WTC11 (cell line): ENCODE results near the gene CCL16. TPM values are rescaled to one million over a fixed set of nuclear protein-coding genes. Genes with fewer than 3 reads are reported as not detected.

Experiments
- ARID4B ChIP-seq: sonication (generic); formaldehyde crosslinking; IDR thresholded peaks from 2 replicates; pipeline ENCODE4 v1.8.0; 2023; ENCODE audit warnings: missing genetic modification reagents, mild to moderate bottlenecking, borderline replicate concordance
- ATF1 ChIP-seq: sonication (generic); formaldehyde crosslinking; IDR thresholded peaks from 2 replicates; pipeline ENCODE4 v1.8.1; 2023; ENCODE audit warnings: mild to moderate bottlenecking, moderate library complexity, missing genetic modification reagents
- ATF3 ChIP-seq: sonication (generic); formaldehyde crosslinking; conservative IDR thresholded peaks from 2 replicates; pipeline ENCODE4 v1.8.1; 2022; ENCODE audit warnings: mild to moderate bottlenecking, missing genetic modification reagents
- CDX4 ChIP-seq: fragments of 250-450 bp; sonication (Bioruptor Pico); IDR thresholded peaks from 2 replicates; pipeline ENCODE4 v1.9.0; 2021; ENCODE audit warnings: moderate library complexity, mild to moderate bottlenecking, inconsistent platforms, borderline replicate concordance
- ESRRA ChIP-seq: sonication (generic); formaldehyde crosslinking; IDR thresholded peaks from 2 replicates; pipeline ENCODE4 v1.8.1; 2022; ENCODE audit warnings: mild to moderate bottlenecking, missing genetic modification reagents, borderline replicate concordance
- HMGA2 ChIP-seq: fragments of 250-450 bp; sonication (Bioruptor Pico); IDR thresholded peaks from 2 replicates; pipeline ENCODE4 v1.4.0; 2021; ENCODE audit warnings: mild to moderate bottlenecking, moderate library complexity
- JAZF1 ChIP-seq: fragments of 250-450 bp; sonication (Bioruptor Pico); IDR thresholded peaks from 2 replicates; pipeline ENCODE4 v1.9.0; 2021; ENCODE audit warnings: moderate library complexity, mild to moderate bottlenecking, inconsistent platforms
- MXD4 ChIP-seq: fragments of 250-450 bp; sonication (Bioruptor Pico); IDR thresholded peaks from 2 replicates; pipeline ENCODE4 v1.8.0; 2021; ENCODE audit warnings: mild to moderate bottlenecking, moderate library complexity, borderline replicate concordance
- MYBL2 ChIP-seq: sonication (generic); formaldehyde crosslinking; IDR thresholded peaks from 2 replicates; pipeline ENCODE4 v1.8.1; 2023; ENCODE audit warnings: mild to moderate bottlenecking, moderate library complexity, missing genetic modification reagents
- NFYB ChIP-seq: sonication (generic); formaldehyde crosslinking; conservative IDR thresholded peaks from 2 replicates; pipeline ENCODE4 v1.8.0; 2022; ENCODE audit warnings: low read depth, missing genetic modification reagents
- NR3C1 ChIP-seq: sonication (generic); formaldehyde crosslinking; conservative IDR thresholded peaks from 2 replicates; pipeline ENCODE4 v1.8.1; 2023; ENCODE audit warnings: low read depth, mild to moderate bottlenecking, missing genetic modification reagents
- PREB ChIP-seq: sonication (generic); formaldehyde crosslinking; IDR thresholded peaks from 2 replicates; pipeline ENCODE4 v1.8.1; 2022; ENCODE audit warnings: mild to moderate bottlenecking, missing genetic modification reagents, moderate library complexity, borderline replicate concordance
- PRRX2 ChIP-seq: fragments of 250-450 bp; sonication (Bioruptor Pico); IDR thresholded peaks from 2 replicates; pipeline ENCODE4 v1.8.0; 2021; ENCODE audit warnings: mild to moderate bottlenecking
- SP1 ChIP-seq: sonication (generic); formaldehyde crosslinking; conservative IDR thresholded peaks from 2 replicates; pipeline ENCODE4 v1.8.1; 2022; ENCODE audit warnings: missing genetic modification reagents
- STAT6 ChIP-seq: sonication (generic); formaldehyde crosslinking; conservative IDR thresholded peaks from 2 replicates; pipeline ENCODE4 v1.8.1; 2023; ENCODE audit warnings: mild to moderate bottlenecking, low read depth, missing genetic modification reagents, moderate library complexity
- TEAD1 ChIP-seq: sonication (generic); formaldehyde crosslinking; IDR thresholded peaks from 2 replicates; pipeline ENCODE4 v1.8.0; 2022; ENCODE audit warnings: mild to moderate bottlenecking, missing genetic modification reagents
- TEAD4 ChIP-seq: sonication (generic); formaldehyde crosslinking; IDR thresholded peaks from 2 replicates; pipeline ENCODE4 v1.8.0; 2022; ENCODE audit warnings: mild to moderate bottlenecking, missing genetic modification reagents
- ZBTB21 ChIP-seq: sonication (generic); formaldehyde crosslinking; IDR thresholded peaks from 2 replicates; pipeline ENCODE4 v1.8.1; 2023; ENCODE audit warnings: mild to moderate bottlenecking, missing genetic modification reagents, borderline replicate concordance
- ZNF121 ChIP-seq: sonication (generic); formaldehyde crosslinking; IDR thresholded peaks from 2 replicates; pipeline ENCODE4 v1.8.0; 2023; ENCODE audit warnings: missing genetic modification reagents
- ZNF416 ChIP-seq: fragments of 250-450 bp; sonication (Bioruptor Pico); IDR thresholded peaks from 2 replicates; pipeline ENCODE4 v1.9.0; 2021; ENCODE audit warnings: mild to moderate bottlenecking, inconsistent platforms
- ZSCAN18 ChIP-seq: fragments of 250-450 bp; sonication (Bioruptor Pico); IDR thresholded peaks from 2 replicates; pipeline ENCODE4 v2.1.2; 2022; ENCODE audit warnings: mild to moderate bottlenecking, moderate library complexity
- total RNA-seq: library from RNA; stranded (reverse); gene quantifications from 3 replicates; pipeline ENCODE4 v1.2.3, GENCODE V29; 2021
- TF ChIP-seq, protein P1 (sequence below): sonication (generic); formaldehyde crosslinking; IDR thresholded peaks from 2 replicates; pipeline ENCODE4 v1.8.0; 2022; ENCODE audit warnings: mild to moderate bottlenecking, missing genetic modification reagents
- TF ChIP-seq, protein P2 (sequence below): sonication (generic); formaldehyde crosslinking; IDR thresholded peaks from 2 replicates; pipeline ENCODE4 v1.8.0; 2022; ENCODE audit warnings: mild to moderate bottlenecking, missing genetic modification reagents
- TF ChIP-seq, protein P3 (sequence below): sonication (generic); formaldehyde crosslinking; IDR thresholded peaks from 2 replicates; pipeline ENCODE4 v1.8.1; 2022; ENCODE audit warnings: low read depth, mild to moderate bottlenecking, moderate library complexity, missing genetic modification reagents, borderline replicate concordance

The CCL16 gene
- total RNA-seq, 1 experiment from 2014 or later: not detected

DNA sequence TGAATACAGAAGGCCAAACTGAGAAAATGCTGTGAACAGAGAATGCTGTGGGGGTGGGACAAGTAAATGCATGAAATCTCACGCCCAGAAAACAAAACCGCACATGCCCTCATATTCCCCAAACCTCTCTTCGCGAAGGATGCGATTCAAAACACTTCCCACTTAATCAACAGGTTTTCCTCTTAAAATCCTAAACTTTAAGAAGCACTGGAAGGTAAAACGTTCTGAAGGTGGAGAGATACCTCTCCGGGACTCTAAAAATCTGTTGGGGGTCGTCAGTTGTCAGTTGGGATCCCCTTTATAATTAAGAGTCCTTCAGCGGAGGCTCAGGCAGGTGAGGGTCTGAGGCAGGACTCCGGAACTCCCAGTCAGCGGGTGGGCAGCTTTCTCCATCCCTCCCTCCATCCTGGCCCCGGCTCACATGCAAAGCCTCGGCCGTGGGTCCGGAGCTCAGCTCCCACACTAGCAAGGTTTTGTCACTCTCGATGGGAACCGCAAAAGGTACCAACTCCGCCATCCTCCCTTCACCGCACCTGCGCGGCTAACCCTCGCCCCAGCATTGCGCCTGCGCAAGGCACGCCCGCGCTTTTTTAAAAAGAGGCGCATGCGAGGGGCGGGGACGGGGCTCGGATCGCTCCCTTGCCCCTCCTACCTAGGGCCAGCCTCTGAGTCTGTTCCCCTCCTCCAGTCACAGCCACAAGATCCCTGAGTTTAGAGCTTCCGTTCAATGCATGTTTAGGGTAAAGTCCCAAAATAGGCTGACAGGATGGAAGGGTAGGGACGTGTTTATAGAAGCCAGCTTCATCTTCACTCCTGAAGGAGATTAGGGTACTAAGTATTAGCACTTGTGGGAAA, 50.9 kb downstream of the CCL16 start, which contains the start of gene RDM1 (continued):
- TF ChIP-seq PREB (CRISPR knock-in tag): no peak
- TF ChIP-seq ZSCAN18 (CRISPR knock-in tag): no peak
- no peak for TF ChIP-seq ARID4B
- TF ChIP-seq TEAD4: no peak
- TF ChIP-seq STAT6 (CRISPR knock-in tag): no peak
- no peak for TF ChIP-seq NFYB
- TF ChIP-seq NR3C1: no peak
- no peak for TF ChIP-seq PRRX2 (CRISPR knock-in tag)
- peak; percentile 97 for TF ChIP-seq MYBL2 (CRISPR knock-in tag)
- no peak for TF ChIP-seq MXD4 (CRISPR knock-in tag)
- no peak for TF ChIP-seq JAZF1 (CRISPR knock-in tag)
- no peak for TF ChIP-seq ATF3 (CRISPR knock-in tag)
- TF ChIP-seq ZBTB21 (CRISPR knock-in tag): peak; percentile 67; the same call in 1 of the 2 replicates
- peak; percentile 82 for TF ChIP-seq SP1 (CRISPR knock-in tag)
- TF ChIP-seq, protein P1, sequence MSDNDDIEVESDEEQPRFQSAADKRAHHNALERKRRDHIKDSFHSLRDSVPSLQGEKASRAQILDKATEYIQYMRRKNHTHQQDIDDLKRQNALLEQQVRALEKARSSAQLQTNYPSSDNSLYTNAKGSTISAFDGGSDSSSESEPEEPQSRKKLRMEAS: peak; percentile 86
- no peak for TF ChIP-seq ESRRA (CRISPR knock-in tag)
- TF ChIP-seq ZNF121 (CRISPR knock-in tag): no peak
- no peak for TF ChIP-seq HMGA2 (CRISPR knock-in tag)
- TF ChIP-seq, protein P2, sequence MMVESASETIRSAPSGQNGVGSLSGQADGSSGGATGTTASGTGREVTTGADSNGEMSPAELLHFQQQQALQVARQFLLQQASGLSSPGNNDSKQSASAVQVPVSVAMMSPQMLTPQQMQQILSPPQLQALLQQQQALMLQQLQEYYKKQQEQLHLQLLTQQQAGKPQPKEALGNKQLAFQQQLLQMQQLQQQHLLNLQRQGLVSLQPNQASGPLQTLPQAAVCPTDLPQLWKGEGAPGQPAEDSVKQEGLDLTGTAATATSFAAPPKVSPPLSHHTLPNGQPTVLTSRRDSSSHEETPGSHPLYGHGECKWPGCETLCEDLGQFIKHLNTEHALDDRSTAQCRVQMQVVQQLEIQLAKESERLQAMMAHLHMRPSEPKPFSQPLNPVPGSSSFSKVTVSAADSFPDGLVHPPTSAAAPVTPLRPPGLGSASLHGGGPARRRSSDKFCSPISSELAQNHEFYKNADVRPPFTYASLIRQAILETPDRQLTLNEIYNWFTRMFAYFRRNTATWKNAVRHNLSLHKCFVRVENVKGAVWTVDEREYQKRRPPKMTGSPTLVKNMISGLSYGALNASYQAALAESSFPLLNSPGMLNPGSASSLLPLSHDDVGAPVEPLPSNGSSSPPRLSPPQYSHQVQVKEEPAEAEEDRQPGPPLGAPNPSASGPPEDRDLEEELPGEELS (CRISPR knock-in tag): peak; percentile 82; the same call in 1 of the 2 replicates
- no peak for TF ChIP-seq ZNF416
- TF ChIP-seq, protein P3, sequence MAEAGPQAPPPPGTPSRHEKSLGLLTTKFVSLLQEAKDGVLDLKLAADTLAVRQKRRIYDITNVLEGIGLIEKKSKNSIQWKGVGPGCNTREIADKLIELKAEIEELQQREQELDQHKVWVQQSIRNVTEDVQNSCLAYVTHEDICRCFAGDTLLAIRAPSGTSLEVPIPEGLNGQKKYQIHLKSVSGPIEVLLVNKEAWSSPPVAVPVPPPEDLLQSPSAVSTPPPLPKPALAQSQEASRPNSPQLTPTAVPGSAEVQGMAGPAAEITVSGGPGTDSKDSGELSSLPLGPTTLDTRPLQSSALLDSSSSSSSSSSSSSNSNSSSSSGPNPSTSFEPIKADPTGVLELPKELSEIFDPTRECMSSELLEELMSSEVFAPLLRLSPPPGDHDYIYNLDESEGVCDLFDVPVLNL (CRISPR knock-in tag): peak; percentile 93
- TF ChIP-seq ATF1 (CRISPR knock-in tag): no peak
- TF ChIP-seq TEAD1 (CRISPR knock-in tag): peak; percentile 33; the same call in 1 of the 2 replicates
- no peak for TF ChIP-seq CDX4 (CRISPR knock-in tag)
